Neural progenitor cell (in vitro differentiated cells): Measurements from ENCODE around the gene HSPE1.

Experiments
- EZH2phosphoT487 ChIP-seq: fragments of 200-600 bp; sonication (generic); IDR thresholded peaks from 2 replicates; pipeline ENCODE4 v1.6.1; 2017; ENCODE audit warnings: antibody characterized with exemption
- TF ChIP-seq, protein P1 (sequence below): fragments of 200-600 bp; sonication (generic); IDR thresholded peaks from 2 replicates; pipeline ENCODE4 v1.5.1; 2017; ENCODE audit warnings: antibody characterized with exemption, mild to moderate bottlenecking

DNA sequence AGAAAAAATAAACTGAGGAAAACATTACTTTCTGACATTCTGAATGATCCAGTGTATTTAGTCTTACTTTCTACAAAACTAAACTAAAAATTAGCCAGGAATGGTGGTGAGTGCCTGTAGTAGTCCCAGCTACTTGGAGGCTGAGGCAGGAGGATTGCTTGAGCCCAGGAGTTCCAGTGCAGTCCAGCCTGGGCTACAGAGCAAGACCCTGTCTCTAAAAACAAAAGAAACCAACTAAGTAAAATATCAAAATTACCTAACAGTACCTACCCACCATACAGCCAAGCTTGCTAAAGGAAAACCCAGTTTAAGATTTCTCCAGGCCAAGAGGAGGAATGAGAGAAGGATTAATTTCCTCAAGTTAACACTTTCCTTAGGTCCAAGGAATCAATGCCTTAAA, 3.5 kb upstream of the HSPE1 start:
- TF ChIP-seq, protein P1, sequence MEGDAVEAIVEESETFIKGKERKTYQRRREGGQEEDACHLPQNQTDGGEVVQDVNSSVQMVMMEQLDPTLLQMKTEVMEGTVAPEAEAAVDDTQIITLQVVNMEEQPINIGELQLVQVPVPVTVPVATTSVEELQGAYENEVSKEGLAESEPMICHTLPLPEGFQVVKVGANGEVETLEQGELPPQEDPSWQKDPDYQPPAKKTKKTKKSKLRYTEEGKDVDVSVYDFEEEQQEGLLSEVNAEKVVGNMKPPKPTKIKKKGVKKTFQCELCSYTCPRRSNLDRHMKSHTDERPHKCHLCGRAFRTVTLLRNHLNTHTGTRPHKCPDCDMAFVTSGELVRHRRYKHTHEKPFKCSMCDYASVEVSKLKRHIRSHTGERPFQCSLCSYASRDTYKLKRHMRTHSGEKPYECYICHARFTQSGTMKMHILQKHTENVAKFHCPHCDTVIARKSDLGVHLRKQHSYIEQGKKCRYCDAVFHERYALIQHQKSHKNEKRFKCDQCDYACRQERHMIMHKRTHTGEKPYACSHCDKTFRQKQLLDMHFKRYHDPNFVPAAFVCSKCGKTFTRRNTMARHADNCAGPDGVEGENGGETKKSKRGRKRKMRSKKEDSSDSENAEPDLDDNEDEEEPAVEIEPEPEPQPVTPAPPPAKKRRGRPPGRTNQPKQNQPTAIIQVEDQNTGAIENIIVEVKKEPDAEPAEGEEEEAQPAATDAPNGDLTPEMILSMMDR, result no peak
- no peak for TF ChIP-seq EZH2phosphoT487
